IMR-90 (cell line): ENCODE measurements around the gene PDXDC1. TPM values are rescaled to one million over a fixed set of nuclear protein-coding genes. Genes with fewer than 3 reads are reported as not detected.
"Not testable (repeated sequence)": the region's sequence is repeated elsewhere in the genome, so short reads cannot be mapped to it uniquely, and the experiment has no call there.

ENCODE experiments used
- ATAC-seq: fragments of 200-7000 bp; cut with Tn5 transposase; 2 replicates; pipeline ENCODE4 v1.9.1; 2020; ENCODE audit warnings: low read depth, mild to moderate bottlenecking, moderate library complexity
- BruUV-seq: library from RNA; stranded (reverse); fragments of 400-500 nt; replicated peaks from 2 replicates; lab custom pipeline; 2021; lab: Mats Ljungman, UMichigan
- CTCF ChIA-PET: fragments of 300-600 bp; formaldehyde crosslinking; extraction: SDS; loops from one replicate; lab custom pipeline; 2021; ENCODE audit warnings: antibody characterized with exemption; lab: Yijun Ruan, JAX
- POLR2A ChIA-PET: fragments of 300-600 bp; sonication (Branson Sonifier 250); formaldehyde crosslinking; loops from one replicate; lab custom pipeline; 2022; ENCODE audit warnings: antibody characterized with exemption; ENCODE audit not compliant: unreplicated experiment; lab: Charles Lee
- DNase-seq: peaks from one replicate; pipeline ENCODE4 v3.0.0; 2013
- H2AFZ ChIP-seq: replicated peaks from 2 replicates; pipeline ENCODE3; 2013; ENCODE audit warnings: low read length, mild to moderate bottlenecking; ENCODE audit not compliant: poor library complexity
- H2AK5ac ChIP-seq: 2 replicates; pipeline ENCODE4 v1.6.1; 2013; ENCODE audit warnings: low read depth, low read length, inconsistent platforms
- H2AK9ac ChIP-seq: replicated peaks from 2 replicates; pipeline ENCODE3; 2013; ENCODE audit warnings: mild to moderate bottlenecking, low read depth, low read length, moderate library complexity; ENCODE audit not compliant: poor library complexity
- H2BK120ac ChIP-seq: 2 replicates; pipeline ENCODE4 v1.6.1; 2013; ENCODE audit warnings: low read depth, low read length, inconsistent platforms
- H2BK15ac ChIP-seq: 3 replicates; pipeline ENCODE4 v1.6.1; 2013; ENCODE audit warnings: low read depth, low read length, inconsistent platforms
- H2BK20ac ChIP-seq: 2 replicates; pipeline ENCODE4 v1.6.1; 2013; ENCODE audit warnings: low read depth, mild to moderate bottlenecking, inconsistent platforms, low read length, moderate library complexity
- H2BK5ac ChIP-seq: 2 replicates; pipeline ENCODE4 v1.6.1; 2013; ENCODE audit warnings: mild to moderate bottlenecking, low read depth, low read length, inconsistent platforms; ENCODE audit not compliant: poor library complexity, severe bottlenecking
- H3K14ac ChIP-seq: replicated peaks from 2 replicates; pipeline ENCODE4 v1.6.1; 2013; ENCODE audit warnings: low read depth, low read length, inconsistent platforms
- H3K18ac ChIP-seq: 2 replicates; pipeline ENCODE4 v1.6.1; 2013; ENCODE audit warnings: low read depth, low read length, control low read depth
- H3K23ac ChIP-seq: 2 replicates; pipeline ENCODE4 v1.6.1; 2013; ENCODE audit warnings: low read depth, low read length, inconsistent platforms
- H3K27ac ChIP-seq: 2 replicates; pipeline ENCODE4 v1.5.1; 2013; ENCODE audit warnings: mild to moderate bottlenecking, control low read depth, low read length; ENCODE audit not compliant: insufficient read depth
- H3K27me3 ChIP-seq: 2 replicates; pipeline ENCODE4 v1.6.1; 2013; ENCODE audit warnings: low read length; ENCODE audit not compliant: control insufficient read depth, insufficient read depth
- H3K36me3 ChIP-seq: 2 replicates; pipeline ENCODE4 v1.6.1; 2013; ENCODE audit warnings: low read length, mixed read lengths; ENCODE audit not compliant: control insufficient read depth, insufficient read depth
- H3K4ac ChIP-seq: 2 replicates; pipeline ENCODE4 v1.6.1; 2013; ENCODE audit warnings: low read depth, low read length, inconsistent platforms
- H3K4me1 ChIP-seq: 2 replicates; pipeline ENCODE4 v1.6.1; 2013; ENCODE audit warnings: low read length, mixed read lengths; ENCODE audit not compliant: control insufficient read depth, insufficient read depth
- H3K4me2 ChIP-seq: 2 replicates; pipeline ENCODE4 v1.6.1; 2013; ENCODE audit warnings: low read depth, mild to moderate bottlenecking, control low read depth, low read length, moderate library complexity
- H3K4me3 ChIP-seq: 2 replicates; pipeline ENCODE4 v1.5.1; 2013; ENCODE audit warnings: low read depth, mild to moderate bottlenecking, control low read depth, low read length, moderate library complexity; ENCODE audit not compliant: insufficient read depth
- H3K56ac ChIP-seq: 2 replicates; pipeline ENCODE4 v1.6.1; 2013; ENCODE audit warnings: low read length, inconsistent platforms; ENCODE audit not compliant: insufficient read depth; ENCODE audit errors: extremely low read depth
- H3K79me1 ChIP-seq, 2 experiments: 2 replicates each; pipeline ENCODE4 v1.6.1; 2013; ENCODE audit warnings: low read length in 2 of 2, inconsistent platforms in 1 of 2, low read depth in 1 of 2
- H3K9ac ChIP-seq: 2 replicates; pipeline ENCODE4 v1.6.1; 2013; ENCODE audit warnings: low read depth, low read length, control low read depth
- H3K9me1 ChIP-seq: 2 replicates; pipeline ENCODE4 v1.6.1; 2013; ENCODE audit warnings: low read length, inconsistent platforms; ENCODE audit not compliant: insufficient read depth
- H3K9me3 ChIP-seq: 2 replicates; pipeline ENCODE4 v1.6.1; 2013; ENCODE audit warnings: low read length; ENCODE audit not compliant: control insufficient read depth, insufficient read depth
- H4K20me1 ChIP-seq: 2 replicates; pipeline ENCODE4 v1.6.1; 2013; ENCODE audit warnings: low read length, inconsistent platforms; ENCODE audit not compliant: insufficient read depth
- H4K5ac ChIP-seq: 2 replicates; pipeline ENCODE4 v1.6.1; 2013; ENCODE audit warnings: mild to moderate bottlenecking, low read depth, low read length, control low read depth
- H4K8ac ChIP-seq, 2 experiments: 2 replicates each; pipeline ENCODE4 v1.6.1; 2013; ENCODE audit warnings: low read depth in 2 of 2, low read length in 2 of 2, control low read depth in 1 of 2, inconsistent platforms in 1 of 2
- H4K91ac ChIP-seq: 2 replicates; pipeline ENCODE4 v1.6.1; 2013; ENCODE audit warnings: low read depth, low read length, inconsistent platforms; ENCODE audit not compliant: insufficient read depth
- WGBS, 2 experiments: methylation state at CpG; one replicate each; pipeline versions ENCODE4 v1.1.5 to v1.1.7; 2013; ENCODE audit warnings: missing lambda C conversion rate in 2 of 2; ENCODE audit not compliant: insufficient read length in 1 of 2; ENCODE audit errors: extremely low coverage in 2 of 2; 5-methylcytosine and 5-hydroxymethylcytosine counted together
- dilution Hi-C: fragments of 300-500 bp; cut with HindIII; formaldehyde crosslinking; loops from one replicate; pipeline ENCODE4 v1.14.3; 2018; ENCODE audit warnings: low sequenced_read_pairs; ENCODE audit not compliant: unreplicated experiment
- in situ Hi-C: fragments of 300-500 bp; cut with MboI; formaldehyde crosslinking; loops from 3 replicates; pipeline ENCODE4 v1.14.3; 2019; ENCODE audit warnings: low sequenced_read_pairs, inconsistent platforms, mixed read lengths
- intact Hi-C: fragments of 100-400 bp; cut with micrococcal nuclease; formaldehyde crosslinking; loops from 2 replicates; pipeline ENCODE4 v1.10.0; 2022
- polyA plus RNA-seq, 3 experiments: library from polyadenylated mRNA; depleted of rRNA; stranded (reverse); fragments of >200 nt; gene quantifications; 2 replicates each; pipeline ENCODE4 v1.2.3, GENCODE V29; 2012; ENCODE audit warnings: low replicate concordance in 1 of 3
- total RNA-seq: library from RNA; depleted of rRNA; stranded (reverse); fragments of >200 nt; gene quantifications from 2 replicates; pipeline ENCODE4 v1.2.3, GENCODE V29; 2012

PDXDC1 gene
- total and polyA plus RNA-seq, 2 of the 4 experiments (the other 2 are of a cell fraction), result 68.7 to 117 TPM

DNA sequence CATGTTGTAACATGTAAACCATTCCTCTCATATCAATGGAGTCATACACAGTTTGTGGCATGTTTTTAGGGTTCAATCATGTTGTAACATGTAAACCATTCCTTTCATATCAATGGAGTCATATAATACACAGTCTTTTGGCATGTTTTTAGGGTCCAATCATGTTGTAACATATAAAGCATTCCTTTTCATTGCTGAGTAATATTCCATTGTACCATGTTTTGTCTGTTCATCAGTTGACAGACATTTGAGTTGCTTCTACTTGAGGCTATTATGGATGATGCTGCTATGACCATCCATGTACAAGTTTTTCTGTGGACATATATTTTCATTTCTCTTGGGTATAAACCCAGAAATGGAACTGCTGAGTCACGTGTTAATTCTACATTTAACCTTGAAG, 106.1 kb downstream of the PDXDC1 start:
- H3K9ac ChIP-seq, H2BK120ac ChIP-seq, H3K9me1 ChIP-seq, CTCF ChIA-PET, H3K56ac ChIP-seq, H2AK9ac ChIP-seq, H3K18ac ChIP-seq, H3K27ac ChIP-seq, dilution Hi-C loops, H2BK20ac ChIP-seq, H4K8ac ChIP-seq, H3K4ac ChIP-seq, ATAC-seq, H2AFZ ChIP-seq, H3K14ac ChIP-seq, H3K4me3 ChIP-seq, H3K9me3 ChIP-seq, H4K91ac ChIP-seq, H3K23ac ChIP-seq, in situ Hi-C loops, H3K4me1 ChIP-seq, H3K79me1 ChIP-seq, H2AK5ac ChIP-seq, H3K4me2 ChIP-seq, H4K20me1 ChIP-seq, H4K5ac ChIP-seq, DNase-seq, POLR2A ChIA-PET, H3K27me3 ChIP-seq, H2BK5ac ChIP-seq, BruUV-seq, H2BK15ac ChIP-seq, intact Hi-C loops: not testable (repeated sequence)
- H3K36me3 ChIP-seq, result peaks cover 15% of the 10 kb centered on the region
- no CpG with 5 or more reads among the region's 1 CpG for WGBS, 2 experiments

- H4K20me1 ChIP-seq, CTCF ChIA-PET, H2AFZ ChIP-seq, H2BK20ac ChIP-seq, ATAC-seq, H3K9me3 ChIP-seq, POLR2A ChIA-PET, H3K4ac ChIP-seq, H2AK5ac ChIP-seq, H2BK15ac ChIP-seq, H4K91ac ChIP-seq, H3K56ac ChIP-seq, BruUV-seq, H3K14ac ChIP-seq, H3K27ac ChIP-seq, H2BK5ac ChIP-seq, H3K4me1 ChIP-seq, DNase-seq, H2AK9ac ChIP-seq, H4K5ac ChIP-seq, H3K79me1 ChIP-seq, H3K9me1 ChIP-seq, dilution Hi-C loops, H3K23ac ChIP-seq, intact Hi-C loops, H3K4me3 ChIP-seq, H4K8ac ChIP-seq, H2BK120ac ChIP-seq, in situ Hi-C loops, H3K4me2 ChIP-seq, H3K18ac ChIP-seq, H3K27me3 ChIP-seq, H3K9ac ChIP-seq: not testable (repeated sequence)
- WGBS, 2 experiments, result no CpG with 5 or more reads among the region's 3 CpGs
- peaks cover 16% of the 10 kb centered on the region for H3K36me3 ChIP-seq
These were observed 108.0 kb downstream of the PDXDC1 start for GRCh38 chr16:15082788-15083187.
